HCEC 1CT (cell line): Measurements from ENCODE around the gene HAPLN3.
A peak's percentile ranks its signal among the peaks of the same experiment; 100 is the strongest.
"Not testable (repeated sequence)": the region's sequence is repeated elsewhere in the genome, so short reads cannot be mapped to it uniquely, and the experiment has no call there.

Experiments used
- DNase-seq: peaks from one replicate; pipeline ENCODE4 v3.0.0-alpha.2; 2017

The HAPLN3 gene

GRCh38 chr15:88894819-88895767, at the start of gene HAPLN3:
HAPLN3 (minus strand) TSS chr15:88895544; CDS start chr15:88887298, 8,246 bp downstream.
- peak; percentile 21 for DNase-seq

- no peak for DNase-seq
These were observed 44.8 kb upstream of the HAPLN3 start for GRCh38 chr15:88940110-88940675.

GRCh38 chr15:88939486-88939806, 44.1 kb upstream of the HAPLN3 start:
- no peak for DNase-seq

- DNase-seq = no peak
These were observed 43.6 kb upstream of the HAPLN3 start for GRCh38 chr15:88938802-88939485.

- DNase-seq = not testable (repeated sequence)
These were observed 39.1 kb upstream of the HAPLN3 start for GRCh38 chr15:88934449-88934848.

GRCh38 chr15:88932875-88933330, 37.6 kb upstream of the HAPLN3 start:
- peak; percentile 33 for DNase-seq

- no peak for DNase-seq
These were observed 37.0 kb upstream of the HAPLN3 start for GRCh38 chr15:88932271-88932874.

GRCh38 chr15:88930579-88930978, 35.2 kb upstream of the HAPLN3 start:
- DNase-seq = no peak

- peak; percentile 20 for DNase-seq
These were observed 34.2 kb upstream of the HAPLN3 start for GRCh38 chr15:88929358-88930098.

GRCh38 chr15:88928192-88928591, 32.8 kb upstream of the HAPLN3 start:
- not testable (repeated sequence) for DNase-seq

- not testable (repeated sequence) for DNase-seq
These were observed 30.3 kb upstream of the HAPLN3 start for GRCh38 chr15:88925648-88926047.

GRCh38 chr15:88920892-88921435, 25.6 kb upstream of the HAPLN3 start:
- peak; percentile 86 for DNase-seq

GRCh38 chr15:88920186-88920891, 25.0 kb upstream of the HAPLN3 start:
- peak; percentile 83 for DNase-seq

GRCh38 chr15:88918738-88919137, 23.4 kb upstream of the HAPLN3 start:
- peak; percentile 98 for DNase-seq

GRCh38 chr15:88917760-88918159, 22.4 kb upstream of the HAPLN3 start:
- DNase-seq = no peak

- no peak for DNase-seq
These were observed 20.0 kb upstream of the HAPLN3 start for GRCh38 chr15:88915354-88915753.

GRCh38 chr15:88913850-88914169, 18.5 kb upstream of the HAPLN3 start:
- DNase-seq = no peak

GRCh38 chr15:88913017-88913849, 17.9 kb upstream of the HAPLN3 start, which contains the start of gene MFGE8:
MFGE8 (minus strand) TSS chr15:88913379; CDS start chr15:88913319, 60 bp downstream.
- peak; percentile 72 for DNase-seq

GRCh38 chr15:88912500-88912921, 17.2 kb upstream of the HAPLN3 start:
- DNase-seq = peak; percentile 37

- DNase-seq = peak; percentile 39
These were observed 16.4 kb upstream of the HAPLN3 start for GRCh38 chr15:88911766-88912118.
